ENCODE results near the gene UHRF1.

Gene UHRF1

GRCh38 chr19:4991996-4992698 is 82.8 kb downstream of the UHRF1 start:
- no peak for DNase-seq

GRCh38 chr19:4993683-4994082 is 84.4 kb downstream of the UHRF1 start:
- no peak for DNase-seq

GRCh38 chr19:4996701-4997100 is 87.4 kb downstream of the UHRF1 start:
- no peak for DNase-seq

- DNase-seq: no peak
These were observed 88.0 kb downstream of the UHRF1 start for GRCh38 chr19:4997297-4997696.

- no peak for DNase-seq
These were observed 90.9 kb downstream of the UHRF1 start for GRCh38 chr19:5000120-5000611.

- no peak for DNase-seq
These were observed 92.3 kb downstream of the UHRF1 start for GRCh38 chr19:5001615-5002014.

- DNase-seq: no peak
These were observed 92.8 kb downstream of the UHRF1 start for GRCh38 chr19:5002143-5002542.

GRCh38 chr19:5003781-5004180 is 94.5 kb downstream of the UHRF1 start:
- DNase-seq: no peak

GRCh38 chr19:5005096-5005495 is 95.8 kb downstream of the UHRF1 start:
- no peak for DNase-seq

GRCh38 chr19:5006201-5006600 is 96.9 kb downstream of the UHRF1 start:
- no peak for DNase-seq

- DNase-seq: no peak
These were observed 97.5 kb downstream of the UHRF1 start for GRCh38 chr19:5006821-5007220.

Data from hippocampal formation (tissue), 2 donors.